SJSA1 (cell line): Measurements from ENCODE around the gene ZG16B. TPM values are rescaled to one million over a fixed set of nuclear protein-coding genes. Genes with fewer than 3 reads are reported as not detected.

Source experiments
- DNase-seq, 2 experiments: peaks; one replicate each; pipeline ENCODE4 v3.0.0-alpha.2; 2015 to 2020; ENCODE audit warnings: low spot score in 2 of 2, low read depth in 1 of 2
- H3K27ac ChIP-seq: fragments of 250-450 bp; sonication (Bioruptor Pico); 2 replicates; pipeline ENCODE4 v1.5.1; 2020; ENCODE audit warnings: mild to moderate bottlenecking, moderate library complexity
- H3K27me3 ChIP-seq: fragments of 250-450 bp; sonication (Bioruptor Pico); replicated peaks from 2 replicates; pipeline ENCODE4 v1.5.1; 2020; ENCODE audit warnings: mild to moderate bottlenecking, moderate library complexity
- H3K36me3 ChIP-seq: fragments of 250-450 bp; sonication (Bioruptor Pico); 2 replicates; pipeline ENCODE4 v1.5.1; 2020; ENCODE audit warnings: mild to moderate bottlenecking
- H3K4me1 ChIP-seq: fragments of 250-450 bp; sonication (Bioruptor Pico); replicated peaks from 2 replicates; pipeline ENCODE4 v1.6.1; 2021; ENCODE audit warnings: mild to moderate bottlenecking
- H3K4me3 ChIP-seq: fragments of 250-450 bp; sonication (Bioruptor Pico); 2 replicates; pipeline ENCODE4 v1.5.1; 2020; ENCODE audit warnings: mild to moderate bottlenecking
- H3K9me3 ChIP-seq: fragments of 250-450 bp; sonication (Bioruptor Pico); replicated peaks from 2 replicates; pipeline ENCODE4 v1.5.1; 2020; ENCODE audit warnings: mild to moderate bottlenecking
- total RNA-seq: library from RNA; depleted of rRNA; stranded (reverse); fragments of >200 nt; shearing (Covaris generic); gene quantifications from 2 replicates; pipeline ENCODE4 v1.2.3, GENCODE V29; 2014

The ZG16B gene
- total RNA-seq, 1 experiment from 2014 or later: 0.11 TPM

DNA sequence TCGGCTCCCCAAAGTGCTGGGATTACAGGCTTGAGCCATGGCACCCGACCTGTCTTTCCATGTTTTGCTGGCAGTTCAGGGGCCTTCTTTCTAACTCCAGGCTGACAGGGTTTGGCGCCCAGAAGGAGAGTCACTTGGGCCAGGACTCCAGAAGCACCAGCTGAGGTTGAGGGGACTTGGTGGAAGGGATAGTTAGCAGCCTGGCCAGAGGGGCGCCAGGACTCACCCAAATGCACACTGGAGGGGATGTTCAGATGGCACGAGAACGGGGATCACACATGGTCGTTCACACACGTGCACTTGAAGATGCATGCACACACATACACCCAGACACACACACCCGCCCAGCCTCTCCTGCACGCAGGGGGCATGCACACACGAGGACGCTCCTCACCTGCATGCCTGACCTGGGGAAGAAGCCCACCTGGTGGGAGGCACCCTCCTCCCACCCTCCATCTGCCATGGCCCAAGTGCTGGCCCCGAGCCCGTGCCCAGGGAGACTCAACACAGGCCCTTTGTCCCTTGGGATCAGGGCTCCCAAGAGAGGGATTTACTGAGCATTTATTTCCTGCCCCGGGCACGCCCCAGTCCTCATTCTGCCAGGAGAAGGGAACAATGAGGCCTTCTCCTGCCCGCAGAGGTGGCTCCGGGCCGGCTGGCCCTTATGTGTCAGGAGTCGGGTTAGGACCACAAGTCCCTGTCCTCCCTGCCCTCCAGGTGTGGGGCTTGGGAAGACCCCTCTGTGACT is 15.4 kb upstream of the ZG16B start:
- Histone ChIP-seq H3K36me3 (no peaks in the 10 kb centered on the region), H3K4me3 (no peak overlapping the region), H3K27me3 (peaks cover 30% of the 10 kb centered on the region), H3K9me3 (no peaks in the 10 kb centered on the region), H3K27ac (no peak overlapping the region), H3K4me1 (no peaks in the 10 kb centered on the region)
- peak in 1 of 2 experiments; percentile 38 for DNase-seq

DNA sequence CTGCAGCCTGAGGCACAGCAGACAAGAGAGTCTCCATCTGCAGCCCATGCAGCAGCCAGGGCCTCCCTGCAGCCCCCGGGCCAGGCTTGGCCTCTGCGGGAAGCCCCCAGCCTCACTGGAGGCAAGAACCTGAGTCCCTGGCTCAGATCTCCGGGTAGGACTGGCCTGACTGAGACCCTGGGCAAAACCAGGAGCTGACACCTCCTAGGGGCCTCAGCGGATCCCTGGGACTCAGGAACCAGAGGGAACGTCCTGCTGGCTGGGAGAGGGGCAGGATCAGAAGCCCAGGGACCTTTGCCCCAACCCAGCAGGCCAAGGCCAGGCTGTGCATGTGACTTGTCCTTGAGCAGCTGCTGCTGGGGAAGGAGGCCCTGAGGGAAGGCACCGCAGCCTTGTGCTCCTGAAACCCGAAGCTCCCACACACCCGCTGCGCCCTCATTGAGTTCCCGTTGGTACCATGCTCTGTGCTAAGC is 14.8 kb upstream of the ZG16B start:
- H3K27ac ChIP-seq: no peak overlapping the region
- H3K4me3 ChIP-seq: no peak overlapping the region
- H3K4me1 ChIP-seq: no peaks in the 10 kb centered on the region
- H3K27me3 ChIP-seq: peaks cover 31% of the 10 kb centered on the region
- DNase-seq: peak in 1 of 2 experiments; percentile 35
- no peaks in the 10 kb centered on the region for H3K9me3 ChIP-seq
- H3K36me3 ChIP-seq: no peaks in the 10 kb centered on the region

DNA sequence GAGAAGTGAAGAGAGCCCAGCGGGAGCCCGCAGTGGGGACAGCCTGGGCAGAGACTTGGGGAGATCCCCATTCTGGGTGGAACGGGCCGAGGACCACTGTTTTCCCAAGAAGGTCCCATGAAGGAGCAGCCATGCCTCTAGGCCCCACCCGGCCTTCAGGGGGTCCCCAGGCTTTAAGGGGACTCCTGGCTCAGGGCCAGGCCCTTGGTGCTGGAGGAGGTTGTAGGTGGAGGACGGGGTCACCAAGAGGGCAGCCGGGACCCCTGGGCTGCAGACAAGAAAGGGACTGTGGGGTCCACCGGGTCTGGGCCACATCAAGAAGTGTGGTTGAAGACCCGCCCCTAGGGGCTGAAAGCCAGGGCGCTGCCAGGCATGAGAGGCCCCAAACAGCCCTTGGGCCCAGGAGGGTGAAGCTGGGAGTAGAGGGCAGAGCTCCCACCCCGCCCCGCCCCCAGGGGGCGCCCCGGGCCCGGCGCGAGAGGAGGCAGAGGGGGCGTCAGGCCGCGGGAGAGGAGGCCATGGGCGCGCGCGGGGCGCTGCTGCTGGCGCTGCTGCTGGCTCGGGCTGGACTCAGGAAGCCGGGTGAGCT is 13.3 kb upstream of the ZG16B start, which contains the start of gene PRSS21:
Gene PRSS21 (plus strand): TSS at position 487 of the 589 bp plus-strand sequence. CDS start 32 bp downstream, at position 519.
- peaks cover 27% of the 10 kb centered on the region for H3K27me3 ChIP-seq
- H3K4me3 ChIP-seq: no peak within 1 kb of the TSS
- H3K36me3 ChIP-seq: no peaks in the 10 kb centered on the region
- no peaks in the 10 kb centered on the region for H3K9me3 ChIP-seq
- H3K27ac ChIP-seq: no peak within 1 kb of the TSS
- H3K4me1 ChIP-seq: no peaks in the 10 kb centered on the region
- peak in 1 of 2 experiments; percentile 39 for DNase-seq

DNA sequence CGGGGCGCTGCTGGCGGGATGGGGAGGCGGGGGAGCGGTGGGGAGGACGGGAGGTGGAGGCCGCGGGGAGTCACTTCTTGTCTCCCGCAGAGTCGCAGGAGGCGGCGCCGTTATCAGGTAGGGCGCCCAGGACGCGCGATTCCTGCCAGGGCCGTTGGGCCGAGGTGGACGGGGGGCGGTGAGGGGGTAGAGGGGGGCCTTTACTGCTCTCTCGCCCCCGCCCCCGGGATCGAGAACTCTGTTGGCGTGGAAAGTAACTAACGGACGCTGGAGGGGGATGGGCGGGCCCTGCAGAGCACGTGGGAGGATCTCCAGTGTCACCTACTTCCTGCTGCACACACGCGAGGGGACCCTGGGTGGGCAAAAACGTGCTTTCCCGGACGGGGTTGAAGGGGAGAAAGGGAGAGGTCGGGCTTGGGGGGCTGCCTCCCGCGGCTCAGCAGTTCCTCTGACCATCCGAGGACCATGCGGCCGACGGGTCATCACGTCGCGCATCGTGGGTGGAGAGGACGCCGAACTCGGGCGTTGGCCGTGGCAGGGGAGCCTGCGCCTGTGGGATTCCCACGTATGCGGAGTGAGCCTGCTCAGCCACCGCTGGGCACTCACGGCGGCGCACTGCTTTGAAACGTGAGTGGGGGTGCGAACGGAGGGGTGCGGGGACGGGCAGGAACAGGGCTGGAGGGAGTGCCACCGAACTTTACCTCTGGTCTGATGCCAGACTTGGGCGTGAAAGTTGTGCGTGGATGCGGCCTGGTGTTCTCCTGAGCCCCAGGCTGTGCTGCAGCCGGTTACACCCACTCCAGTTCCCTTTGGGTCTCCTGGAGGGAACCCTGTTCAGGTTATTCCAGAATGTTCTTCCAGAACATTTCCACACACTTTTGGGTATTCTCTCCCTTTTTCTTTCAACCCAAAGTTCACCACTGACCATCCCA is 12.5 kb upstream of the ZG16B start:
- Histone ChIP-seq H3K4me1 (no peaks in the 10 kb centered on the region), H3K9me3 (no peaks in the 10 kb centered on the region), H3K27ac (no peak overlapping the region), H3K27me3 (peaks cover 29% of the 10 kb centered on the region), H3K4me3 (no peak overlapping the region), H3K36me3 (no peaks in the 10 kb centered on the region)
- DNase-seq: peak in 1 of 2 experiments; percentile 41

DNA sequence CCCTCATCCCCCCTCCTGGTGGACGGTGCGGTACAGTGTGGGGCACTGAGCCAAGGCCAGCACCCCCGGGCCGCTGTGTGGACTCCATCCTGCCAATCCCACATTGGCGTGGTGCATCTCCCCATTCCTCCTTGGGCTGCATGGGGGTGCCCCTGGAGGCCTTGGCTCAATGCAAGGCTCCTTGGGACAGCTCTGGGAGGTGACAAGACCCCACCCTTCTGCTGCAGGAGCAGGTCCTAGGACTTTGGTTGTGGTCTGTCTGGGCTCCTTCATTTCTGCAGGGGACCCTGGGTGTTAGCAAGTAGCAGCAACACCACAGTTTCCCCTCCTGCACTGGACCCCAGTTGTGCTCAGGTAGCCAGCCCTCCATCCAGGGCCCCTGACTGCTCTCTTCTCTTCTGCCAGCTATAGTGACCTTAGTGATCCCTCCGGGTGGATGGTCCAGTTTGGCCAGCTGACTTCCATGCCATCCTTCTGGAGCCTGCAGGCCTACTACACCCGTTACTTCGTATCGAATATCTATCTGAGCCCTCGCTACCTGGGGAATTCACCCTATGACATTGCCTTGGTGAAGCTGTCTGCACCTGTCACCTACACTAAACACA is 11.7 kb upstream of the ZG16B start:
- H3K9me3 ChIP-seq: no peaks in the 10 kb centered on the region
- DNase-seq: peak in 1 of 2 experiments; percentile 38
- H3K36me3 ChIP-seq: no peaks in the 10 kb centered on the region
- no peaks in the 10 kb centered on the region for H3K4me1 ChIP-seq
- no peak overlapping the region for H3K4me3 ChIP-seq
- H3K27me3 ChIP-seq: peaks cover 33% of the 10 kb centered on the region
- no peak overlapping the region for H3K27ac ChIP-seq

DNA sequence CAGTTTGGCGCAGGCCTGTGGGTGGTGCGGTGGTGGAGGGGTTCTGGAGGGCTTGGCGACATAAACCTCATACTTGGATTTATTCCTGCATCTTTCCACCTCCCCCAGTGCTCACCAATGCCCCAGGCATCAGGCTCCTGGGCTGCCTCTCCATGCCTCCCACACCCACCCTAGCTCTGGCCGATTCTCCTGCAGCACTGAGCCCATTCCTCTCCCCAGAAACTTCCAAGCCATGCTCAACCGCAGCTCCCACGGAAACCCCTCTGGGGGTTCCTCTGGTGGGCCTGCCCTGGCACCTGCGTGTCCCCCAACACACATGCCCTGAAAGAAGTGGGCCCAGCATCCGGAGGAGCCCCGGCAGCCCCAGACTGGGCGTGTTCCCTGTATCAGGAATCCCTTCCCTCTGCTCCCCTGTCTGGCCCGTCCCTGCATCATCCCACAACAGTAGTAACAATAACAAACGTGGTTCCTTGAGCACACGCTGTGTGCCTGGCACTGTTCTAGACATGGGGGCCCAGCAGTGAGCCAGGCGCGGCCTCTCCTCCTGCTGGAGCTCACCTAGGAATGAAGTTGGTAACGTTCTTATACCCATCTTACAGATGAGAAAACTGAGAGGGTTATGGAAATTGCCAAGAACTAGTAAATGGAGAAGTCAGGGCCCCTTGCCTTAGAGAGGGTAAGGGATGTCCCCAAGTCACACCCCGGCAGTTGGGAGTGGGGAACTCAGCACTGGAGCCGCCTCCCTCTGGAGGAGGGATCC is 10.7 kb upstream of the ZG16B start:
- Histone ChIP-seq H3K36me3 (no peaks in the 10 kb centered on the region), H3K4me3 (no peak overlapping the region), H3K9me3 (no peaks in the 10 kb centered on the region), H3K4me1 (no peaks in the 10 kb centered on the region), H3K27me3 (peaks cover 33% of the 10 kb centered on the region), H3K27ac (no peak overlapping the region)
- DNase-seq: no peak

DNA sequence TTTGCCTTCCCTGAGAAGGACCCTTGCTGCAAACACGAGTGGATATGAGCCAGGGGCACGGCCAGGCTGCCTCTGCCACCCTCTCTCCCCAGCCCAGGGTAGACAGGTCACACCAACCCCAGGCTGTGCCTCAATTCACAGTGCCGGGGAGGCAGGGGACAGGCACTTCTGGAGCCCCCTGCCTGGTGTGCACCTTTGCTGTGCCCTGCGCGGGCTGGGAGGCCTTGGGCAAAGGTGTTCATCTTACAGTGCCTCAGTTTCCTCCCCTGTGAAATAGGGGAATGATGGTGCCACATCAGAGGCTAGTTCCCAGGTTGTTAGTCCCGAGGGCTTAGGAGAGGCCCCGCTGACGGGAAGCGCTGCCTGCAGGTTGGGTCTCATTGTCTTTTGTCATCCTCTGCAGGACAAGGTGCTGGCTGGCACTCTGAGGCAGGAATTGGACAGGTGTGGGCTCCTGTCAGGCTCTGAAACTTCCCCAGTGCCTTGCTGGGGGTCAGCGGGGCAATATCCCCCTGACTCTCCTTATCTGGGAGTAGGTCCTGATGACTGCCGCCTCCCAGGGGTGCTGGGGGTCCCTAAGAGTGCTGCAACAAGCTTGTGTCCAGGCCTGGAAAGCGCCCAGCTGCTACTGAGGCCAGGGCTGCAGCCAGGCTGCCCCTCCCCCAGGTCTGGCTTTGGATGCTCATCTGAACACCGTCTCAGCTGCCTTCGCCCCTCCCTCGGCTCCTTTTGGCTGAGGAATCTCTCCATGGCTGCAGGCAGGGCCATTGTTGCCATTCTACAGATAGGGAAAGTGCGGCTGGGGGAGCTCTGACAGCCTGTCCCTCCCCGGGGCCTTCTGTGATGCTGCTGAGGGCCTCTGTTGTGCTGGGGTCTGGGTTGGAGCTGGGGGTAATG is 9.9 kb upstream of the ZG16B start:
- H3K36me3 ChIP-seq: no peaks in the 10 kb centered on the region
- peak in 1 of 2 experiments; percentile 31 for DNase-seq
- peaks cover 31% of the 10 kb centered on the region for H3K27me3 ChIP-seq
- H3K27ac ChIP-seq: no peak overlapping the region
- H3K4me1 ChIP-seq: no peaks in the 10 kb centered on the region
- no peaks in the 10 kb centered on the region for H3K9me3 ChIP-seq
- no peak overlapping the region for H3K4me3 ChIP-seq

DNA sequence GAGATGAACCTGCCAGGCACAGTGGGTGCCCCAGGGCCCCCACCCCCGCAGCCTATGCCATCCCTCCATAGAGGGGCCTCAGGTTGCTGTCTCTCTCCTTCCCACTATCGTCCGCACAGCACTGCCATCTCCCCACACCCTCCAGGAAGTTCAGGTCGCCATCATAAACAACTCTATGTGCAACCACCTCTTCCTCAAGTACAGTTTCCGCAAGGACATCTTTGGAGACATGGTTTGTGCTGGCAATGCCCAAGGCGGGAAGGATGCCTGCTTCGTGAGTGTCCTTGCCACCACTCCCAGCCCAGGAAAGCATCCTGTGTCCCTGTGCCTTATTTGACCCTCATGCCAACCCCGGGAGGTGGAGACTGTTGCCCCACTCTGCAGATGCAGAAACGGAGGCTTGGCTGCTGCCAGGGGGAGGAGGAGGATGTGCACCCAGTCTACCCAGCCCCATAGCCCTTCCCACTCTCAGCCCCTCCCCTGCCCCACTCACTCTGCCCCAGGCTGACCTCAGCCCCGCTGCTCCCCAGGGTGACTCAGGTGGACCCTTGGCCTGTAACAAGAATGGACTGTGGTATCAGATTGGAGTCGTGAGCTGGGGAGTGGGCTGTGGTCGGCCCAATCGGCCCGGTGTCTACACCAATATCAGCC is 9.1 kb upstream of the ZG16B start:
- Histone ChIP-seq H3K4me1 (no peaks in the 10 kb centered on the region), H3K4me3 (no peak overlapping the region), H3K27ac (no peak overlapping the region), H3K9me3 (no peaks in the 10 kb centered on the region), H3K36me3 (no peaks in the 10 kb centered on the region), H3K27me3 (peaks cover 25% of the 10 kb centered on the region)
- no peak for DNase-seq

DNA sequence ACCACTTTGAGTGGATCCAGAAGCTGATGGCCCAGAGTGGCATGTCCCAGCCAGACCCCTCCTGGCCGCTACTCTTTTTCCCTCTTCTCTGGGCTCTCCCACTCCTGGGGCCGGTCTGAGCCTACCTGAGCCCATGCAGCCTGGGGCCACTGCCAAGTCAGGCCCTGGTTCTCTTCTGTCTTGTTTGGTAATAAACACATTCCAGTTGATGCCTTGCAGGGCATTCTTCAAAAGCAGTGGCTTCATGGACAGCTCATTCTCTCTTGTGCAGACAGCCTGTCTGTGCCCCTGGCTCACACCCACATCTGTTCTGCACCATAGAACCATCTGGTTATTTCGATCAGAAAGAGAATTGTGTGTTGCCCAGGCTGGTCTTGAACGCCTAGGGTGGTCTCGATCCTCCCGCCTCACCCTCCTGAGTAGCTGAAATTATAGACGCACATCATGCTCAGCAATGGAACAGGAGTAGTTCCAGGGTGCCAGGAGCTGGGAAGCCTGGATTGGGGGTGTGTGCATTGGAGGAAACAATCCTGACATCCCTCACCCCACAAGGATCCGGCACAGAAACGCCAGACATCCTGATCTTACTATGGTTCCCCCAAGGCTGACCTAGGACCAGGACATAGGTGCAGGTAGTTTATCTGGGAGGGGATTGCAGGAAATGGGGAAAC is 8.5 kb upstream of the ZG16B start:
- no peak overlapping the region for H3K4me3 ChIP-seq
- H3K4me1 ChIP-seq: no peaks in the 10 kb centered on the region
- H3K27me3 ChIP-seq: peaks cover 24% of the 10 kb centered on the region
- H3K9me3 ChIP-seq: no peaks in the 10 kb centered on the region
- DNase-seq: no peak
- H3K27ac ChIP-seq: no peak overlapping the region
- no peaks in the 10 kb centered on the region for H3K36me3 ChIP-seq

DNA sequence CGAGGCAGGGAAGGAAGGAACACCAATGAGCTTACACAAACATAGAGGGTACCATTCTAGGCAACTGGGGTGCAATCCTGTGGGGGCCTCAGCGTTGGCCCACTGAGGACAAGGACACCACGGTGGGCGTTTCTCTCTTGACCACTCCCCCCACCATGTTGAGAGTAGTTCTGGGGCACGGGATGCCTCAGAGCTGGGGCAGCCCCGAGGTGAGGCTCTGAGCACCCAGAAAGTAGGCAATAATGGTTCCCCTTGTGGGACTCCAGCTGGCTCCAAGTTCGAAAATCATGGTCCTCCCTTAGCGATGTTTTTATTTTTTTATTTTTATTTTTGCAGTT is 8.0 kb upstream of the ZG16B start:
- no peak for DNase-seq
- Histone ChIP-seq H3K9me3 (no peaks in the 10 kb centered on the region), H3K4me1 (no peaks in the 10 kb centered on the region), H3K4me3 (no peak overlapping the region), H3K27me3 (peaks cover 24% of the 10 kb centered on the region), H3K36me3 (no peaks in the 10 kb centered on the region), H3K27ac (no peak overlapping the region)

DNA sequence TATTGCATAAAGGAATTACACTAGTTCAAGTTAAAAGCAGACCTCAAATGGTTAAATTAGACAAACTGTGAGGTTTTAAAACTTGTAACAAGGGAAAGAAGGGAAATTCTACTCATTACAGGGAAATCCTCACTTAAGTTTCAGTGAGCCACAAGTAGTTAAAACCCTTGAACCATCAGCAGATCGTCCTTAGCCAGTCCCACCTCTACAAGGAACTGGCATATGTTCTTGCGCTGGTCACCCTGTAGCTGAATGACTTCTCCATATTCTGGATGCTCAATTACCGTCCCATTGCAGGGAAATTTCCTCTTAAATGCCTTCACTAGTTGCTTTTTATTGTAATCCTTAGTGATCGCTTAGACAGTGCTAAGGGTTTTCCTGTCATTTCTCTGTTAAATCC is 7.6 kb upstream of the ZG16B start:
- Histone ChIP-seq H3K27ac (no peak overlapping the region), H3K36me3 (no peaks in the 10 kb centered on the region), H3K9me3 (no peaks in the 10 kb centered on the region), H3K4me3 (no peak overlapping the region), H3K27me3 (peaks cover 24% of the 10 kb centered on the region), H3K4me1 (no peaks in the 10 kb centered on the region)
- DNase-seq: no peak
